HG03103 (cell line): ENCODE results near the gene PAPOLG.
"Not testable (repeated sequence)": the region's sequence is repeated elsewhere in the genome, so short reads cannot be mapped to it uniquely, and the experiment has no call there.

Source experiments
- ATAC-seq: cut with Tn5 transposase; IDR thresholded peaks from one replicate; pipeline ENCODE4 v1.9.1; 2021; ENCODE audit warnings: low read depth; ENCODE audit not compliant: unreplicated experiment

Gene PAPOLG

GRCh38 chr2:60771508-60771907, 15.4 kb downstream of the PAPOLG start:
- ATAC-seq: no peak

GRCh38 chr2:60775048-60775639, 19.1 kb downstream of the PAPOLG start:
- ATAC-seq: no peak

GRCh38 chr2:60778352-60778751, 22.3 kb downstream of the PAPOLG start:
- ATAC-seq: no peak

GRCh38 chr2:60779426-60779825, 23.4 kb downstream of the PAPOLG start:
- no peak for ATAC-seq

- ATAC-seq: no peak
These were observed 24.7 kb downstream of the PAPOLG start for GRCh38 chr2:60780721-60781120.

GRCh38 chr2:60793169-60793568, 37.1 kb downstream of the PAPOLG start:
- no peak for ATAC-seq

GRCh38 chr2:60794271-60794863, 38.3 kb downstream of the PAPOLG start:
- no peak for ATAC-seq

- no peak for ATAC-seq
These were observed 40.8 kb downstream of the PAPOLG start for GRCh38 chr2:60796573-60797509.

GRCh38 chr2:60804473-60804872, 48.4 kb downstream of the PAPOLG start:
- no peak for ATAC-seq

- no peak for ATAC-seq
These were observed 50.5 kb downstream of the PAPOLG start for GRCh38 chr2:60806595-60806987.

- peak; percentile 84 for ATAC-seq
These were observed 51.1 kb downstream of the PAPOLG start for GRCh38 chr2:60806988-60807681.

GRCh38 chr2:60808330-60808801, 52.3 kb downstream of the PAPOLG start:
- ATAC-seq: no peak

- ATAC-seq: no peak
These were observed 55.7 kb downstream of the PAPOLG start for GRCh38 chr2:60811491-60812375.

- not testable (repeated sequence) for ATAC-seq
These were observed 61.1 kb downstream of the PAPOLG start for GRCh38 chr2:60817191-60817590.

- no peak for ATAC-seq
These were observed 62.2 kb downstream of the PAPOLG start for GRCh38 chr2:60818272-60818671.

- no peak for ATAC-seq
These were observed 63.2 kb downstream of the PAPOLG start for GRCh38 chr2:60819155-60819862.

- no peak for ATAC-seq
These were observed 63.9 kb downstream of the PAPOLG start for GRCh38 chr2:60819936-60820335.

GRCh38 chr2:60820416-60821132, 64.5 kb downstream of the PAPOLG start:
- ATAC-seq: no peak

GRCh38 chr2:60821133-60821469, 65.0 kb downstream of the PAPOLG start:
- no peak for ATAC-seq
